ENCODE results near the gene ZNF862. TPM values are rescaled to one million over a fixed set of nuclear protein-coding genes. Genes with fewer than 3 reads are reported as not detected.

The ZNF862 gene
- 10 to 100 TPM; 17.1 to 19.9 (median 17.5) TPM for polyA plus RNA-seq (ENCODE audit: insufficient read length in 3 of 3)

DNA sequence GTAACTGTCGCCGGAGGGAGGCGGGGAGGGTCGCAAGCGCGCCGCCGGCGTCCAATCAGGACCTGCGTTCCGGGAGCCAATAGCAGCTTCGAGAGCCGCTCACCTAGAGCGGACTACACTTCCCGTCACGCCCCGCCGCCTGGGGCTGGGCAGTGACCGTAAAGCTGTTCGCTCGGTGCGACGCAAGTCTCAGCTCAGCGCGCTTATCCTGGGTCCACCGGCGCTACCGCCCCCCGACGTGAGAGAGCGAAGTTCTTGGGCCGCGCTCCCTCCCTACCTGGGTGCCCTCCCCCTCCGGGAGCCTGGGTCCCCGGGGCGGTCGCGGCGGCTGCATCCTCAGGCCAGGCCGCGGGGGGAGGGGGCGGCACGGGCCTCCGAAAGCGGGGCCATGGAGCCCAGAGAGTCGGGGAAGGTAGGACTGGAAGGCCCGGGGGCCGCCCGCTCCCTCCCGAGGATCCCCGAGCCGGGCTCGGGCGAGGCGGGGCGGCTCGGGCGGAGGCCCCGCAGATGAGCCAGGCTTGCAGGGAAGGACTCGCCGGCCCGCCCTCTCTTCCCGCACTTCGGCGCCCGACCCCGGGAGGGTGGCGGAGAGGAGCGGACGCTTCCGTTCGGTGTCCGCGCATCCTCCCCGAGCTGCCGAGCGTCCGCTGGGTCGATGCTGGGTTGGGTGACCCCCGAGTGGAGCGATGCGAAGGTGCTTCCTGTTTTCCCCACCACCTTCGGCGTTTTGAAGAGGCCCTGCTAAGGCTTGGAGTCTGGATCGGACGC lies at the start of gene ZNF862:
ZNF862 (plus strand) TSS at position 152 of the 768 bp plus-strand sequence; CDS start at position 389, 237 bp downstream.
- DNase-seq (ENCODE audit: low read depth in 3 of 3, low spot score in 2 of 3), result peak; percentile 90 to 95 (median 91)

DNA sequence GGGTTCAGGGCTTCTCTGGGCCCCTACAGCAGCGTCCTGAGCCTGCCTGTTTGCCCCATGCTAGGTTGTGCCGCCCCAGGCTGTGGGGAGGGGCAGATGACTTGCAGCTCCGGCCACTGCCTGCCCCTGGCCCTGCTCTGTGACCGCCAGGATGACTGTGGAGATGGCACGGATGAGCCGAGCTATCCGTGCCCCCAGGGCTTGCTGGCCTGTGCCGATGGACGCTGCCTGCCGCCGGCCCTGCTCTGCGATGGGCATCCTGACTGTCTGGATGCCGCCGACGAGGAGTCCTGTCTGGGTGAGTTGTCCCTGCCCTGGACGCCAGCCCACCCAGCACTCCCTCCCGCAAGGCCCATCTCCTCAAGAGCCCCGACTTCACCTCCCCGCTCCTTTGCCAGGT lies 49.1 kb upstream of the ZNF862 start:
- DNase-seq (ENCODE audit: low read depth in 3 of 3, low spot score in 2 of 3), result no peak

- no peak for DNase-seq (ENCODE audit: low read depth in 3 of 3, low spot score in 2 of 3)
These were observed 48.0 kb upstream of the ZNF862 start for GRCh38 chr7:149790146-149790548.

DNA sequence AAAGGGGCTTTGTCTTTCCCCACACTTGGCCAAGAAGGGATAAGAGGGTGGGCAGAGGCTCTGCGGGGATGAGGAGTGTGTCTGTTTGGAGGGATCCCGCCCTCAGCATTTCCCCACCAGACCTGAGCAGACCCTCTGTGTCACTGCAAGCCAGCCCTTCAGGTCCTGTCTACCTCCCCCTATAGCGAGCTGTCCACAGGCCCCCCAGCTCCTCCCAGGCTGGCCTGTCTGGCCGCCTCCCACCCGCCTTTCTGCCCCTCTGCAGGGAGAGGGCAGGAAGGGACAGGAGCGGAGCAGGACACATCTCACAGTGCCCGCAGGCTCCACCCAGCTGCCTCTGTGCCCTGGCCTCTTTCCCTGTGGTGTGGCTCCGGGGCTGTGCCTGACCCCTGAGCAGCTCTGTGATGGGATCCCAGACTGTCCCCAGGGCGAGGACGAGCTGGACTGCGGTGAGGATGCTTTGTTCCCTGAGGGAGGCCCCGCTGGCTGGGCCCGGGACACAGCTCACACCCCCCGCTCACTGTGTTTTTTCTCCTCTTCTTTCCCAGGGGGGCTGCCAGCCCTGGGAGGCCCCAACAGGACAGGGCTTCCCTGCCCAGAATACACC lies 47.3 kb upstream of the ZNF862 start:
- DNase-seq (ENCODE audit: low read depth in 3 of 3, low spot score in 2 of 3), result no peak

DNA sequence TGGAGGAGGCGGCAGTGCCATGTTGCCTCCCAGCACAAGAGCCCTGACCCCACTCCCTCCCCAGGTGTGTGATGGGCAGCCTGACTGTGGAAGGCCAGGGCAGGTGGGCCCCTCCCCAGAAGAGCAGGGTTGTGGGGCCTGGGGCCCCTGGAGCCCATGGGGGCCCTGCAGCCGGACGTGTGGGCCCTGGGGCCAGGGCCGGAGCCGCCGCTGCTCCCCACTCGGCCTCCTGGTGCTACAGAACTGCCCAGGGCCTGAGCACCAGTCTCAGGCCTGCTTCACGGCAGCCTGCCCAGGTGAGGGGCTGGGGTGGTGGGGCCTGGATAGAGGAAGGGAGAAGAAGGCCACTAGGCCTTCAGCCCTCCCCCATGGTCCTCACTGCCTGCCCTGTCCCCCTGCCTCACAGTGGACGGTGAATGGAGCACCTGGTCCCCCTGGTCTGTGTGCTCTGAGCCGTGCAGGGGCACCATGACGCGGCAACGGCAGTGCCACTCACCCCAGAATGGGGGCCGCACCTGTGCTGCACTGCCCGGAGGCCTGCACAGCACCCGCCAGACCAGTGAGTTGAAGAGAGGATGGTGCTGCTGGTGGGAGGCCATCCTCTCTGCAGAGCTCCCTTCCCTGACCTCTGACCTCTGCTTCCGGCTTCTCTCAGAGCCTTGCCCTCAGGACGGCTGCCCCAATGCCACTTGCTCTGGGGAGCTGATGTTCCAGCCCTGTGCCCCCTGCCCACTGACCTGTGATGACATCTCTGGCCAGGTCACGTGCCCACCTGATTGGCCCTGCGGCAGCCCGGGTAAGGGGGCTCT lies 46.6 kb upstream of the ZNF862 start:
- DNase-seq (ENCODE audit: low read depth in 3 of 3, low spot score in 2 of 3), result no peak

DNA sequence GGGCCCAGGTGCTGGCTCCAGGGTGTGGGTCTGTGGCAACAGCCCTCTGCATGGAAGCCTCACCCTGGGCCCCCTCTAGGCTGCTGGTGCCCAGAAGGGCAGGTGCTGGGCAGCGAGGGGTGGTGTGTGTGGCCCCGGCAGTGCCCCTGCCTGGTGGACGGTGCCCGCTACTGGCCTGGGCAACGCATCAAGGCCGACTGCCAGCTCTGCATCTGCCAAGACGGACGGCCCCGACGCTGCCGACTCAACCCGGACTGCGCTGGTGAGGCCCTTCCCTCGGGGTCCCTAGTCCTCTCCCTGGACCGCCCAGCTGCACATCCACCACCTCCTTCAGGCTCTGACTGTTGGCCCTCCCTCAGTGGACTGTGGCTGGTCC lies 46.0 kb upstream of the ZNF862 start:
- DNase-seq (ENCODE audit: low read depth in 3 of 3, low spot score in 2 of 3), result no peak

GRCh38 chr7:149793261-149793660 lies 44.9 kb upstream of the ZNF862 start:
- no peak for DNase-seq (ENCODE audit: low read depth in 3 of 3, low spot score in 2 of 3)

DNA sequence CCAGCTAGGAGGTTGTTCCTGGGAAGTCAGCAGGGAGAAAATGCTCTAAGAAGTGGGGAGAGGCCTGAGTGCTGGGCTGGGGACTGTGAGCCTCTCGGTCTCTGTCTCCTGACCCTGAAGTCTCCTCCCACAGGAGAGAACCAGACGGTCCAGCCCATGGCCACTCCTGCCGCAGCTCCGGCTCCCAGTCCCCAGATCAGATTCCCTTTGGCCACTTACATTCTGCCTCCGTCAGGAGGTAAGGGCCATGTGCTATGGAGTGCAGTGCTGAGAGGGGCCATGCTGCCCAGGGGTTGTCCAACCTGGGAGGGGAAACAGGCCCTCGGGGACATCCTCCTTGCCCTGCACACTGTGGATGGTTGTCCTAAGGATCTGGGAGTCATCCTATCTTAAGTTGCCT lies 43.5 kb upstream of the ZNF862 start:
- DNase-seq (ENCODE audit: low read depth in 3 of 3, low spot score in 2 of 3), result no peak

DNA sequence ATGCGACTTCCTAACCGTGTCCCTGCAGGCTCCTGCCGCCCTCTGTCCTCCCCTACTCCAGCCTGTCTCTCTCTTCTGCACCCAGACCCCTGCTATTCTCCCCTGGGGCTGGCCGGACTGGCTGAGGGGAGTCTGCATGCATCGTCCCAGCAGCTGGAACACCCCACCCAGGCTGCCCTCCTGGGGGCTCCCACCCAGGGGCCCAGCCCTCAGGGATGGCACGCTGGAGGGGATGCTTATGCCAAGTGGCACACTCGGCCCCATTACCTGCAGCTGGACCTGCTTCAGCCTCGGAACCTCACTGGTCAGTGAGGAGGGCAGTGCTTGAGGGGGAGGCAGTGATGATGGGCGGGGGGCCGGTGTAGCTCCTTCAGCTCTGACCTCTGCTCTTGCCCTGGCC lies 43.0 kb upstream of the ZNF862 start:
- DNase-seq (ENCODE audit: low read depth in 3 of 3, low spot score in 2 of 3), result no peak

GRCh38 chr7:149796287-149796860 lies 41.8 kb upstream of the ZNF862 start:
- DNase-seq (ENCODE audit: low read depth in 3 of 3, low spot score in 2 of 3), result no peak

GRCh38 chr7:149797771-149798170 lies 40.4 kb upstream of the ZNF862 start:
- DNase-seq (ENCODE audit: low read depth in 3 of 3, low spot score in 2 of 3), result no peak

- no peak for DNase-seq (ENCODE audit: low read depth in 3 of 3, low spot score in 2 of 3)
These were observed 38.6 kb upstream of the ZNF862 start for GRCh38 chr7:149799397-149800168.

GRCh38 chr7:149800169-149800555 lies 38.0 kb upstream of the ZNF862 start:
- DNase-seq (ENCODE audit: low read depth in 3 of 3, low spot score in 2 of 3), result no peak

DNA sequence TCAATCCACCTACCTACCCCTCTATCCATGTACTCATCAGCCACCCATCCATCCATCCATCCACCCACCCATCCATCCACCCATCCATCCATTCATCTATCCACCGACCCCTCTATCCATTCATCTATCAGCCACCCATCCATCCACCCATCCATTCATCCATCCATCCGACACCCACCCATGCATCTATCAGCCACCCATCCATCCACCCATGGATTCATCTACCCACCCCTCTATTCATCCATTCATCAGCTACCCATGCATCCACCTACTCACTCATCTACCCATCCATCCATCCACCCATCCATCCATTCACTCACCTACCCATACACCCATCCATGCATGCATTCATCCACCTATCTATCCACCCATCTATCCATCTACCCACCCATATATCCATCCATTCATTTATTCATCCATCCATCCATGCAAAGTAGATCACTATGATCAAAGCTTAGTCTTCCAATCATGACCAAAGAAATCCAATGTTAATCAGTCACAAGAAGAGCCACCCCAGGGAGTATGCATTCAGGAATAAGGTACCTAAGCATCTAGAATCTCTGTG lies 37.1 kb upstream of the ZNF862 start:
- DNase-seq (ENCODE audit: low read depth in 3 of 3, low spot score in 2 of 3), result no peak

- DNase-seq (ENCODE audit: low read depth in 3 of 3, low spot score in 2 of 3), result no peak
These were observed 36.4 kb upstream of the ZNF862 start for GRCh38 chr7:149801816-149802215.

DNA sequence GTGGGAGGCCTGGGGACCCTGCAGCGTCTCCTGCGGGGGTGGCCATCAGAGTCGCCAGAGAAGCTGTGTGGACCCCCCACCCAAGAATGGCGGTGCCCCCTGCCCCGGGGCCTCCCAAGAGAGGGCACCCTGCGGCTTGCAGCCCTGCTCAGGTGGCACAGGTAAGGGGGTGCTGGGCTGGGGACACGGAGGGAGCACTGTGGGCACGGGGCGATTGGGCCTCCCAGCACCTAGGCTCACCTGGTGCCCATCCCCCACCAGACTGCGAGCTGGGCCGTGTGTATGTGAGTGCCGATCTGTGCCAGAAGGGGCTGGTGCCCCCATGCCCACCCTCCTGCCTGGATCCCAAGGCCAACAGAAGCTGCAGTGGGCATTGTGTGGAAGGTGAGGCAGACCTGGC lies 35.2 kb upstream of the ZNF862 start:
- DNase-seq (ENCODE audit: low read depth in 3 of 3, low spot score in 2 of 3), result no peak

GRCh38 chr7:149803551-149804074 lies 34.6 kb upstream of the ZNF862 start:
- DNase-seq (ENCODE audit: low read depth in 3 of 3, low spot score in 2 of 3), result no peak

- no peak for DNase-seq (ENCODE audit: low read depth in 3 of 3, low spot score in 2 of 3)
These were observed 34.1 kb upstream of the ZNF862 start for GRCh38 chr7:149804106-149804505.

GRCh38 chr7:149806726-149807125 lies 31.4 kb upstream of the ZNF862 start:
- no peak for DNase-seq (ENCODE audit: low read depth in 3 of 3, low spot score in 2 of 3)

GRCh38 chr7:149808311-149808710 lies 29.9 kb upstream of the ZNF862 start:
- DNase-seq (ENCODE audit: low read depth in 3 of 3, low spot score in 2 of 3), result no peak

All from right renal cortex interstitium (tissue), 3 donors.